H1 (cell line): Measurements from ENCODE around the gene STIM1.

Experiments
- BRCA1 ChIP-seq: IDR thresholded peaks from 2 replicates; pipeline ENCODE4 v1.6.1; 2012; ENCODE audit warnings: low read depth, low read length, improper control_type of control experiment
- CBX5 ChIP-seq: fragments of 300-800, 300-1000 bp; sonication (generic); IDR thresholded peaks from 2 replicates; pipeline ENCODE4 v1.7.1; 2016; ENCODE audit warnings: antibody characterized with exemption, low read length, low read depth
- CBX8 ChIP-seq: fragments of 300-800, 300-1000 bp; sonication (generic); IDR thresholded peaks from 2 replicates; pipeline ENCODE4 v1.7.1; 2016; ENCODE audit warnings: low read depth, low read length, borderline replicate concordance
- CEBPB ChIP-seq: IDR thresholded peaks from 2 replicates; pipeline ENCODE4 v1.6.1; 2012; ENCODE audit warnings: low read depth, low read length
- CHD7 ChIP-seq: fragments of 300-600 bp; sonication (generic); IDR thresholded peaks from 2 replicates; pipeline ENCODE4 v1.7.1; 2012; ENCODE audit warnings: low read length, moderate library complexity, mild to moderate bottlenecking, inconsistent platforms; ENCODE audit not compliant: insufficient replicate concordance
- SIX5 ChIP-seq: IDR thresholded peaks from 2 replicates; pipeline ENCODE4 v1.6.1; 2011; ENCODE audit warnings: mild to moderate bottlenecking, low read depth, low read length
- TBP ChIP-seq: IDR thresholded peaks from 2 replicates; pipeline ENCODE4 v1.6.1; 2011; ENCODE audit warnings: low read depth, low read length, improper control_type of control experiment
- TCF12 ChIP-seq: IDR thresholded peaks from 2 replicates; pipeline ENCODE4 v1.6.1; 2011; ENCODE audit warnings: low read depth, mild to moderate bottlenecking, low read length
- TEAD4 ChIP-seq: IDR thresholded peaks from 2 replicates; pipeline ENCODE4 v1.6.1; 2012; ENCODE audit warnings: low read depth, low read length, inconsistent platforms, mixed read lengths
- TF ChIP-seq, protein P1 (sequence below): IDR thresholded peaks from 2 replicates; pipeline ENCODE4 v1.6.1; 2012; ENCODE audit warnings: inconsistent platforms
- TF ChIP-seq, protein P2 (sequence below): IDR thresholded peaks from 2 replicates; pipeline ENCODE4 v1.6.1; 2012; ENCODE audit warnings: low read length, inconsistent platforms
- TF ChIP-seq, protein P3 (sequence below), 3 experiments: IDR thresholded peaks; 1 replicate in 2 of 3; 2 replicates in 1 of 3; pipeline versions ENCODE4 v1.5.1 to v1.6.1; 2011; ENCODE audit warnings: low read length in 3 of 3, mild to moderate bottlenecking in 3 of 3, inconsistent platforms in 2 of 3, low read depth in 1 of 3, moderate library complexity in 1 of 3; ENCODE audit not compliant: insufficient read depth in 1 of 3; ENCODE audit errors: control extremely low read depth in 1 of 3

DNA sequence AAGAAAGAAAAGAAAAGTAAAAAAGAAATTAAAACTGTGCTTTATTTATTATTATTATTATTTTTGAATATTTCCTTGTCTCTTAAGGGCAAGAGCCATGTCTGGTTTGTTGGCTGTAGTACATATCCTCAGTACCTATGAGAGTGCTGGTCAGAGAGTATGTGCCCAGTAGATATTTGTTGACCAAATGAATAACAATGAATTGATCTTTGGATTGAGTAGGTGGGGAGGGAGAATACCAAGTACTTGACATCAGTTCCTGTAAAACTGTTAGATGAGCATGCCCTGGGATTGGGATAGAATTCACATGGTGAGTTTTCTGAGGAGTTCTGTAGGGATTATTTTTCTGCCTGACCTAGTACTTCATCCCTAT, 11.4 kb downstream of the STIM1 start:
- TF ChIP-seq CEBPB: no peak
- no peak for TF ChIP-seq CHD7
- no peak for TF ChIP-seq BRCA1
- TF ChIP-seq, protein P1, sequence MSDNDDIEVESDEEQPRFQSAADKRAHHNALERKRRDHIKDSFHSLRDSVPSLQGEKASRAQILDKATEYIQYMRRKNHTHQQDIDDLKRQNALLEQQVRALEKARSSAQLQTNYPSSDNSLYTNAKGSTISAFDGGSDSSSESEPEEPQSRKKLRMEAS: no peak
- TF ChIP-seq CBX5: no peak
- no peak for TF ChIP-seq CBX8
- no peak for TF ChIP-seq SIX5
- TF ChIP-seq TEAD4: no peak
- TF ChIP-seq TBP: no peak
- TF ChIP-seq, protein P2, sequence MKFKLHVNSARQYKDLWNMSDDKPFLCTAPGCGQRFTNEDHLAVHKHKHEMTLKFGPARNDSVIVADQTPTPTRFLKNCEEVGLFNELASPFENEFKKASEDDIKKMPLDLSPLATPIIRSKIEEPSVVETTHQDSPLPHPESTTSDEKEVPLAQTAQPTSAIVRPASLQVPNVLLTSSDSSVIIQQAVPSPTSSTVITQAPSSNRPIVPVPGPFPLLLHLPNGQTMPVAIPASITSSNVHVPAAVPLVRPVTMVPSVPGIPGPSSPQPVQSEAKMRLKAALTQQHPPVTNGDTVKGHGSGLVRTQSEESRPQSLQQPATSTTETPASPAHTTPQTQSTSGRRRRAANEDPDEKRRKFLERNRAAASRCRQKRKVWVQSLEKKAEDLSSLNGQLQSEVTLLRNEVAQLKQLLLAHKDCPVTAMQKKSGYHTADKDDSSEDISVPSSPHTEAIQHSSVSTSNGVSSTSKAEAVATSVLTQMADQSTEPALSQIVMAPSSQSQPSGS: no peak
- TF ChIP-seq, protein P3, sequence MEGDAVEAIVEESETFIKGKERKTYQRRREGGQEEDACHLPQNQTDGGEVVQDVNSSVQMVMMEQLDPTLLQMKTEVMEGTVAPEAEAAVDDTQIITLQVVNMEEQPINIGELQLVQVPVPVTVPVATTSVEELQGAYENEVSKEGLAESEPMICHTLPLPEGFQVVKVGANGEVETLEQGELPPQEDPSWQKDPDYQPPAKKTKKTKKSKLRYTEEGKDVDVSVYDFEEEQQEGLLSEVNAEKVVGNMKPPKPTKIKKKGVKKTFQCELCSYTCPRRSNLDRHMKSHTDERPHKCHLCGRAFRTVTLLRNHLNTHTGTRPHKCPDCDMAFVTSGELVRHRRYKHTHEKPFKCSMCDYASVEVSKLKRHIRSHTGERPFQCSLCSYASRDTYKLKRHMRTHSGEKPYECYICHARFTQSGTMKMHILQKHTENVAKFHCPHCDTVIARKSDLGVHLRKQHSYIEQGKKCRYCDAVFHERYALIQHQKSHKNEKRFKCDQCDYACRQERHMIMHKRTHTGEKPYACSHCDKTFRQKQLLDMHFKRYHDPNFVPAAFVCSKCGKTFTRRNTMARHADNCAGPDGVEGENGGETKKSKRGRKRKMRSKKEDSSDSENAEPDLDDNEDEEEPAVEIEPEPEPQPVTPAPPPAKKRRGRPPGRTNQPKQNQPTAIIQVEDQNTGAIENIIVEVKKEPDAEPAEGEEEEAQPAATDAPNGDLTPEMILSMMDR (IDR thresholded peaks at IDR 0.05; ENCODE audit: control extremely low read depth in 1 of 3, insufficient read depth in 1 of 3, low read depth in 1 of 3, low read length in 3 of 3): no peak
- no peak for TF ChIP-seq TCF12
